ENCODE measurements around the gene ATP10D.

DNA sequence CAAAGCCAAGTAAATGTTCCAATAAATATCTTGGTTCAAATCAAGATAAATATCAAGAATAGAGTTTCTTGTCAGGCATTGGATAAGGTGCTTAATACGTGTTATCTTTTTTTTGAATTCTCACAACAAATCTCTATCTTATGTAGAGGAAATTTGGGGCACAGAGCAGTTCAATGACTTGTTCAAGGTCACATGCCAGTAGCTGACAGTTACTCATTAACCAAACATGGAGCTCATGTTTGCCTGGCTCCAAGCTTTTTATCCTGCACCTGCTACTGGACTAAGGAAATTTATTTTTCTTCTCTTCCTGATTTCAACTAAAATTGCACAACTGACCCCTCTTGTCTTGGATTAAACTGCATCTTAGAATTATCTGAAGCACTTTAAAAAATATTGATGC, 76.3 kb downstream of the ATP10D start:
- TF ChIP-seq, protein P1, sequence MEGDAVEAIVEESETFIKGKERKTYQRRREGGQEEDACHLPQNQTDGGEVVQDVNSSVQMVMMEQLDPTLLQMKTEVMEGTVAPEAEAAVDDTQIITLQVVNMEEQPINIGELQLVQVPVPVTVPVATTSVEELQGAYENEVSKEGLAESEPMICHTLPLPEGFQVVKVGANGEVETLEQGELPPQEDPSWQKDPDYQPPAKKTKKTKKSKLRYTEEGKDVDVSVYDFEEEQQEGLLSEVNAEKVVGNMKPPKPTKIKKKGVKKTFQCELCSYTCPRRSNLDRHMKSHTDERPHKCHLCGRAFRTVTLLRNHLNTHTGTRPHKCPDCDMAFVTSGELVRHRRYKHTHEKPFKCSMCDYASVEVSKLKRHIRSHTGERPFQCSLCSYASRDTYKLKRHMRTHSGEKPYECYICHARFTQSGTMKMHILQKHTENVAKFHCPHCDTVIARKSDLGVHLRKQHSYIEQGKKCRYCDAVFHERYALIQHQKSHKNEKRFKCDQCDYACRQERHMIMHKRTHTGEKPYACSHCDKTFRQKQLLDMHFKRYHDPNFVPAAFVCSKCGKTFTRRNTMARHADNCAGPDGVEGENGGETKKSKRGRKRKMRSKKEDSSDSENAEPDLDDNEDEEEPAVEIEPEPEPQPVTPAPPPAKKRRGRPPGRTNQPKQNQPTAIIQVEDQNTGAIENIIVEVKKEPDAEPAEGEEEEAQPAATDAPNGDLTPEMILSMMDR (IDR thresholded peaks at IDR 0.05; ENCODE audit: extremely low read depth in 1 of 2, insufficient read depth in 1 of 2, low read depth in 1 of 2, low read length in 2 of 2) = no peak
- TF ChIP-seq EZH2 (IDR thresholded peaks at IDR 0.05; ENCODE audit: borderline replicate concordance, low read depth, low read length, severe bottlenecking) (no peak), POLR2A (IDR thresholded peaks at IDR 0.05; ENCODE audit: low read depth, low read length) (no peak), JUN (IDR thresholded peaks at IDR 0.05; ENCODE audit: borderline replicate concordance, insufficient read depth, insufficient read length, low read depth) (no peak), POLR2AphosphoS5 (IDR thresholded peaks at IDR 0.05; ENCODE audit: insufficient read depth, low read depth, low read length) (no peak), FOS (IDR thresholded peaks at IDR 0.05; ENCODE audit: borderline replicate concordance, insufficient read depth, low read length) (no peak), MAX (IDR thresholded peaks at IDR 0.05; ENCODE audit: insufficient read depth, insufficient read length) (no peak)
